Activated naive CD8-positive, alpha-beta T cell treated with anti-CD3 and anti-CD28 coated beads, Interleukin-2, amount 10 ng/mL, durations not matched to agents 7 days and 5 days (primary cell): Measurements from ENCODE around the gene MAX. TPM values are rescaled to one million over a fixed set of nuclear protein-coding genes. Genes with fewer than 3 reads are reported as not detected.
"Not testable (repeated sequence)": the region's sequence is repeated elsewhere in the genome, so short reads cannot be mapped to it uniquely, and the experiment has no call there.

Source experiments
- ATAC-seq: fragments of 150-1000 bp; cut with Tn5 transposase; one replicate; pipeline ENCODE4 v1.10.0; 2021; ENCODE audit warnings: low read depth, moderate library complexity
- POLR2A ChIA-PET: fragments of 350-600 bp; sonication (Branson Sonifier 250); formaldehyde crosslinking; loops from one replicate; lab custom pipeline; 2021; ENCODE audit warnings: antibody characterized with exemption; lab: Charles Lee
- DNase-seq: peaks from one replicate; pipeline ENCODE4 v3.0.0; 2021
- H3K27ac Mint-ChIP-seq: one replicate; pipeline ENCODE4 v1.8.0; 2022; ENCODE audit warnings: mild to moderate bottlenecking, mixed read lengths
- H3K27me3 Mint-ChIP-seq: one replicate; pipeline ENCODE4 v1.8.0; 2022; ENCODE audit warnings: mild to moderate bottlenecking, moderate library complexity, mixed read lengths
- H3K36me3 Mint-ChIP-seq: one replicate; pipeline ENCODE4 v1.8.0; 2021; ENCODE audit warnings: mild to moderate bottlenecking, mixed read lengths
- H3K4me1 Mint-ChIP-seq: one replicate; pipeline ENCODE4 v1.8.0; 2021; ENCODE audit warnings: mixed read lengths
- H3K4me3 Mint-ChIP-seq: one replicate; pipeline ENCODE4 v1.8.0; 2022; ENCODE audit warnings: mild to moderate bottlenecking, moderate library complexity, mixed read lengths
- H3K9me3 Mint-ChIP-seq: one replicate; pipeline ENCODE4 v1.8.0; 2021; ENCODE audit warnings: mixed read lengths
- total RNA-seq, 2 experiments: library from RNA; stranded (reverse); gene quantifications; one replicate each; pipeline ENCODE4 v1.2.3, GENCODE V29; 2021

The MAX gene
- total RNA-seq, 2 experiments from 2014 or later = 150 to 155 TPM

GRCh38 chr14:65098586-65098985, 3.7 kb downstream of the MAX start:
- Mint-ChIP-seq H3K36me3 (peaks cover 36% of the 10 kb centered on the region), H3K27ac (peak overlapping the region; percentile 89)

GRCh38 chr14:65096323-65097089, 5.8 kb downstream of the MAX start:
- peaks cover 46% of the 10 kb centered on the region for H3K36me3 Mint-ChIP-seq
- POLR2A ChIA-PET = no interaction called here
- no peaks in the 10 kb centered on the region for H3K27me3 Mint-ChIP-seq

More at GRCh38 chr14:65098586-65098985, 3.7 kb downstream of the MAX start:
- POLR2A ChIA-PET = interaction anchor here (1.0 kb wide), 1 partner anchor 24 kb away, joined by 3 read pairs; no protein-coding TSS in a partner anchor
- no peaks in the 10 kb centered on the region for H3K9me3 Mint-ChIP-seq
- ATAC-seq = no peak
- H3K27me3 Mint-ChIP-seq = no peaks in the 10 kb centered on the region
- H3K4me3 Mint-ChIP-seq = peak overlapping the region; percentile 88
- peaks cover 61% of the 10 kb centered on the region for H3K4me1 Mint-ChIP-seq
- DNase-seq = no peak

GRCh38 chr14:65095633-65096205, 6.6 kb downstream of the MAX start:
- peaks cover 53% of the 10 kb centered on the region for H3K36me3 Mint-ChIP-seq
- DNase-seq = no peak
- no peaks in the 10 kb centered on the region for H3K9me3 Mint-ChIP-seq
- no peak overlapping the region for H3K4me3 Mint-ChIP-seq
- H3K27me3 Mint-ChIP-seq = no peaks in the 10 kb centered on the region
- no peak for ATAC-seq
- POLR2A ChIA-PET = no interaction called here
- peak overlapping the region; percentile 60 for H3K27ac Mint-ChIP-seq
- H3K4me1 Mint-ChIP-seq = peaks cover 57% of the 10 kb centered on the region

More at GRCh38 chr14:65096323-65097089, 5.8 kb downstream of the MAX start:
- ATAC-seq = no peak
- H3K4me3 Mint-ChIP-seq = peak overlapping the region; percentile 49
- peak overlapping the region; percentile 60 for H3K27ac Mint-ChIP-seq
- H3K4me1 Mint-ChIP-seq = peaks cover 56% of the 10 kb centered on the region
- DNase-seq = no peak
- H3K9me3 Mint-ChIP-seq = no peaks in the 10 kb centered on the region

GRCh38 chr14:65092349-65092748, 10.0 kb downstream of the MAX start:
- POLR2A ChIA-PET = no interaction called here
- H3K4me3 Mint-ChIP-seq = no peak overlapping the region
- no peaks in the 10 kb centered on the region for H3K27me3 Mint-ChIP-seq
- H3K9me3 Mint-ChIP-seq = peaks cover 10% of the 10 kb centered on the region
- H3K4me1 Mint-ChIP-seq = peaks cover 34% of the 10 kb centered on the region
- no peak for ATAC-seq
- peaks cover 70% of the 10 kb centered on the region for H3K36me3 Mint-ChIP-seq
- H3K27ac Mint-ChIP-seq = no peak overlapping the region
- DNase-seq = no peak

GRCh38 chr14:65087835-65088234, 14.5 kb downstream of the MAX start:
- H3K27me3 Mint-ChIP-seq, POLR2A ChIA-PET, H3K27ac Mint-ChIP-seq, ATAC-seq, H3K4me3 Mint-ChIP-seq, DNase-seq: not testable (repeated sequence)
- Mint-ChIP-seq H3K4me1 (peaks cover 12% of the 10 kb centered on the region), H3K36me3 (peaks cover 77% of the 10 kb centered on the region), H3K9me3 (peaks cover 17% of the 10 kb centered on the region)

- POLR2A ChIA-PET, DNase-seq, H3K4me3 Mint-ChIP-seq, H3K27me3 Mint-ChIP-seq, ATAC-seq, H3K27ac Mint-ChIP-seq: not testable (repeated sequence)
- H3K4me1 Mint-ChIP-seq = peaks cover 19% of the 10 kb centered on the region
- peaks cover 17% of the 10 kb centered on the region for H3K9me3 Mint-ChIP-seq
- H3K36me3 Mint-ChIP-seq = peaks cover 83% of the 10 kb centered on the region
Measured at GRCh38 chr14:65086686-65087085, 15.6 kb downstream of the MAX start.

GRCh38 chr14:65084554-65085505, 17.5 kb downstream of the MAX start:
- DNase-seq (no peak), ATAC-seq (no peak)
- H3K9me3 Mint-ChIP-seq = peaks cover 17% of the 10 kb centered on the region
- no peak overlapping the region for H3K27ac Mint-ChIP-seq
- no peaks in the 10 kb centered on the region for H3K27me3 Mint-ChIP-seq
- H3K36me3 Mint-ChIP-seq = peaks cover 85% of the 10 kb centered on the region
- no peak overlapping the region for H3K4me3 Mint-ChIP-seq
- H3K4me1 Mint-ChIP-seq = peaks cover 24% of the 10 kb centered on the region
- POLR2A ChIA-PET = no interaction called here

- H3K27ac Mint-ChIP-seq = no peak overlapping the region
- DNase-seq (no peak), ATAC-seq (no peak)
- peaks cover 79% of the 10 kb centered on the region for H3K36me3 Mint-ChIP-seq
- peaks cover 12% of the 10 kb centered on the region for H3K9me3 Mint-ChIP-seq
- H3K4me1 Mint-ChIP-seq = peaks cover 34% of the 10 kb centered on the region
- H3K4me3 Mint-ChIP-seq = no peak overlapping the region
- POLR2A ChIA-PET = no interaction called here
- H3K27me3 Mint-ChIP-seq = no peaks in the 10 kb centered on the region
Measured at GRCh38 chr14:65082930-65083329, 19.4 kb downstream of the MAX start.

GRCh38 chr14:65080960-65081747, 21.2 kb downstream of the MAX start:
- H3K9me3 Mint-ChIP-seq = peaks cover 3% of the 10 kb centered on the region
- H3K36me3 Mint-ChIP-seq = peaks cover 66% of the 10 kb centered on the region
- no peak overlapping the region for H3K27ac Mint-ChIP-seq
- POLR2A ChIA-PET = interaction anchor here (0.7 kb wide), 1 partner anchor 88 kb away, joined by 4 read pairs; no protein-coding TSS in a partner anchor
- no peak for ATAC-seq
- peaks cover 31% of the 10 kb centered on the region for H3K4me1 Mint-ChIP-seq
- no peak for DNase-seq
- no peak overlapping the region for H3K4me3 Mint-ChIP-seq
- no peaks in the 10 kb centered on the region for H3K27me3 Mint-ChIP-seq

GRCh38 chr14:65079768-65080167, 22.5 kb downstream of the MAX start:
- H3K36me3 Mint-ChIP-seq = peaks cover 63% of the 10 kb centered on the region
- peak overlapping the region; percentile 72 for H3K27ac Mint-ChIP-seq
- H3K27me3 Mint-ChIP-seq = no peaks in the 10 kb centered on the region
- H3K4me1 Mint-ChIP-seq = peaks cover 37% of the 10 kb centered on the region
- no peaks in the 10 kb centered on the region for H3K9me3 Mint-ChIP-seq
- DNase-seq (no peak), ATAC-seq (no peak)
- POLR2A ChIA-PET = no interaction called here
- no peak overlapping the region for H3K4me3 Mint-ChIP-seq

- H3K9me3 Mint-ChIP-seq = no peaks in the 10 kb centered on the region
- no peaks in the 10 kb centered on the region for H3K27me3 Mint-ChIP-seq
- ATAC-seq (no peak), DNase-seq (no peak)
- H3K4me1 Mint-ChIP-seq = peaks cover 42% of the 10 kb centered on the region
- peaks cover 66% of the 10 kb centered on the region for H3K36me3 Mint-ChIP-seq
- H3K27ac Mint-ChIP-seq = peak overlapping the region; percentile 72
- POLR2A ChIA-PET = interaction anchor here (0.9 kb wide), 1 partner anchor 24 kb away, joined by 4 read pairs; the partner anchor contains the start of gene MAX
- H3K4me3 Mint-ChIP-seq = no peak overlapping the region
Measured at GRCh38 chr14:65079201-65079600, 23.1 kb downstream of the MAX start.

GRCh38 chr14:65077318-65077717, 25.0 kb downstream of the MAX start:
- no peaks in the 10 kb centered on the region for H3K9me3 Mint-ChIP-seq
- no peak overlapping the region for H3K4me3 Mint-ChIP-seq
- peaks cover 44% of the 10 kb centered on the region for H3K4me1 Mint-ChIP-seq
- DNase-seq (no peak), ATAC-seq (no peak)
- POLR2A ChIA-PET = no interaction called here
- H3K27ac Mint-ChIP-seq = no peak overlapping the region
- peaks cover 56% of the 10 kb centered on the region for H3K36me3 Mint-ChIP-seq
- H3K27me3 Mint-ChIP-seq = no peaks in the 10 kb centered on the region
